Measurements from ENCODE around the gene BANK1.

Gene BANK1

GRCh38 chr4:102094481-102094880, 304.0 kb downstream of the BANK1 start:
- Histone ChIP-seq H3K27me3 (ENCODE audit: insufficient read depth, low read depth, severe bottlenecking) (no peaks in the 10 kb centered on the region), H3K9me3 (ENCODE audit: severe bottlenecking) (no peaks in the 10 kb centered on the region), H3K36me3 (no peaks in the 10 kb centered on the region), H3K27ac (no peak overlapping the region), H3K4me3 (ENCODE audit: low read depth, low read length) (no peak overlapping the region)
- no peak for TF ChIP-seq CTCF (IDR thresholded peaks at IDR 0.05; ENCODE audit: low read depth, low read length)
- DNase-seq: no peak

GRCh38 chr4:102103368-102103767, 312.8 kb downstream of the BANK1 start:
- H3K4me3 ChIP-seq (ENCODE audit: low read depth, low read length): no peak overlapping the region
- H3K27me3 ChIP-seq (ENCODE audit: insufficient read depth, low read depth, severe bottlenecking): no peaks in the 10 kb centered on the region
- peaks cover 6% of the 10 kb centered on the region for H3K9me3 ChIP-seq (ENCODE audit: severe bottlenecking)
- no peaks in the 10 kb centered on the region for H3K36me3 ChIP-seq
- TF ChIP-seq CTCF (IDR thresholded peaks at IDR 0.05; ENCODE audit: low read depth, low read length): no peak
- H3K27ac ChIP-seq: no peak overlapping the region
- DNase-seq: no peak

GRCh38 chr4:102104278-102104677, 313.7 kb downstream of the BANK1 start:
- H3K27ac ChIP-seq: no peak overlapping the region

GRCh38 chr4:102105983-102106382, 315.5 kb downstream of the BANK1 start:
- TF ChIP-seq CTCF (IDR thresholded peaks at IDR 0.05; ENCODE audit: low read depth, low read length): no peak
- H3K36me3 ChIP-seq: no peaks in the 10 kb centered on the region
- H3K27ac ChIP-seq: no peak overlapping the region
- H3K27me3 ChIP-seq (ENCODE audit: insufficient read depth, low read depth, severe bottlenecking): no peaks in the 10 kb centered on the region
- no peak overlapping the region for H3K4me3 ChIP-seq (ENCODE audit: low read depth, low read length)
- DNase-seq: no peak
- H3K9me3 ChIP-seq (ENCODE audit: severe bottlenecking): peaks cover 6% of the 10 kb centered on the region

More at GRCh38 chr4:102104278-102104677, 313.7 kb downstream of the BANK1 start:
- no peak for TF ChIP-seq CTCF (IDR thresholded peaks at IDR 0.05; ENCODE audit: low read depth, low read length)
- no peaks in the 10 kb centered on the region for H3K36me3 ChIP-seq
- no peaks in the 10 kb centered on the region for H3K27me3 ChIP-seq (ENCODE audit: insufficient read depth, low read depth, severe bottlenecking)
- no peak overlapping the region for H3K4me3 ChIP-seq (ENCODE audit: low read depth, low read length)
- DNase-seq: no peak
- H3K9me3 ChIP-seq (ENCODE audit: severe bottlenecking): peaks cover 6% of the 10 kb centered on the region

- H3K36me3 ChIP-seq: no peaks in the 10 kb centered on the region
- no peak overlapping the region for H3K4me3 ChIP-seq (ENCODE audit: low read depth, low read length)
- no peak overlapping the region for H3K27ac ChIP-seq
- H3K9me3 ChIP-seq (ENCODE audit: severe bottlenecking): no peaks in the 10 kb centered on the region
- DNase-seq: no peak
- TF ChIP-seq CTCF (IDR thresholded peaks at IDR 0.05; ENCODE audit: low read depth, low read length): no peak
- no peaks in the 10 kb centered on the region for H3K27me3 ChIP-seq (ENCODE audit: insufficient read depth, low read depth, severe bottlenecking)
These were observed 323.6 kb downstream of the BANK1 start for GRCh38 chr4:102114118-102114630.

GRCh38 chr4:102116121-102116520, 325.6 kb downstream of the BANK1 start:
- DNase-seq: no peak
- Histone ChIP-seq H3K36me3 (no peaks in the 10 kb centered on the region), H3K4me3 (ENCODE audit: low read depth, low read length) (no peak overlapping the region), H3K27ac (no peak overlapping the region), H3K27me3 (ENCODE audit: insufficient read depth, low read depth, severe bottlenecking) (no peaks in the 10 kb centered on the region), H3K9me3 (ENCODE audit: severe bottlenecking) (no peaks in the 10 kb centered on the region)
- no peak for TF ChIP-seq CTCF (IDR thresholded peaks at IDR 0.05; ENCODE audit: low read depth, low read length)

Data from WERI-Rb-1 (cell line).